Activated CD4-positive, alpha-beta T cell treated with anti-CD3 and anti-CD28 coated beads for 36 hours (primary cell): Measurements from ENCODE around the gene NKD1. TPM values are rescaled to one million over a fixed set of nuclear protein-coding genes. Genes with fewer than 3 reads are reported as not detected.

Source experiments
- ATAC-seq: fragments of 200-7000 bp; cut with Tn5 transposase; one replicate; pipeline ENCODE4 v1.10.0; 2021; ENCODE audit warnings: mild to moderate bottlenecking, moderate library complexity
- CTCF ChIA-PET: fragments of 350-600 bp; sonication (Branson Sonifier 250); formaldehyde crosslinking; loops from one replicate; lab custom pipeline; 2021; ENCODE audit warnings: antibody characterized with exemption; lab: Charles Lee
- POLR2A ChIA-PET: fragments of 350-600 bp; sonication (Branson Sonifier 250); formaldehyde crosslinking; loops from one replicate; lab custom pipeline; 2021; ENCODE audit warnings: antibody characterized with exemption, inconsistent platforms; lab: Charles Lee
- DNase-seq: peaks from one replicate; pipeline ENCODE4 v3.0.0-alpha.2; 2020
- H3K27ac Mint-ChIP-seq: one replicate; pipeline ENCODE4 v1.8.0; 2021; ENCODE audit warnings: mixed read lengths
- H3K27me3 Mint-ChIP-seq: one replicate; pipeline ENCODE4 v1.8.0; 2021; ENCODE audit warnings: mixed read lengths
- H3K36me3 Mint-ChIP-seq: one replicate; pipeline ENCODE4 v1.8.0; 2021; ENCODE audit warnings: low read depth, mixed read lengths
- H3K4me1 Mint-ChIP-seq: one replicate; pipeline ENCODE4 v1.8.0; 2021; ENCODE audit warnings: mixed read lengths
- H3K4me3 Mint-ChIP-seq: one replicate; pipeline ENCODE4 v1.8.0; 2021; ENCODE audit warnings: mild to moderate bottlenecking, moderate library complexity, mixed read lengths
- H3K9me3 Mint-ChIP-seq: one replicate; pipeline ENCODE4 v1.8.0; 2021; ENCODE audit warnings: low read depth, mixed read lengths
- intact Hi-C, 2 experiments: fragments of 100-400 bp; cut with DNase I in 1 of 2; cut with micrococcal nuclease in 1 of 2; formaldehyde crosslinking; loops; one replicate each; pipeline versions ENCODE4 v1.14.2 to v1.15.1; 2022 to 2024; cut with DNase I, micrococcal nuclease
- total RNA-seq, 2 experiments: library from RNA; stranded (reverse); gene quantifications; one replicate each; pipeline ENCODE4 v1.2.3, GENCODE V29; 2021

The NKD1 gene
- total RNA-seq, 2 experiments from 2014 or later: 1.8 to 3.1 TPM

DNA sequence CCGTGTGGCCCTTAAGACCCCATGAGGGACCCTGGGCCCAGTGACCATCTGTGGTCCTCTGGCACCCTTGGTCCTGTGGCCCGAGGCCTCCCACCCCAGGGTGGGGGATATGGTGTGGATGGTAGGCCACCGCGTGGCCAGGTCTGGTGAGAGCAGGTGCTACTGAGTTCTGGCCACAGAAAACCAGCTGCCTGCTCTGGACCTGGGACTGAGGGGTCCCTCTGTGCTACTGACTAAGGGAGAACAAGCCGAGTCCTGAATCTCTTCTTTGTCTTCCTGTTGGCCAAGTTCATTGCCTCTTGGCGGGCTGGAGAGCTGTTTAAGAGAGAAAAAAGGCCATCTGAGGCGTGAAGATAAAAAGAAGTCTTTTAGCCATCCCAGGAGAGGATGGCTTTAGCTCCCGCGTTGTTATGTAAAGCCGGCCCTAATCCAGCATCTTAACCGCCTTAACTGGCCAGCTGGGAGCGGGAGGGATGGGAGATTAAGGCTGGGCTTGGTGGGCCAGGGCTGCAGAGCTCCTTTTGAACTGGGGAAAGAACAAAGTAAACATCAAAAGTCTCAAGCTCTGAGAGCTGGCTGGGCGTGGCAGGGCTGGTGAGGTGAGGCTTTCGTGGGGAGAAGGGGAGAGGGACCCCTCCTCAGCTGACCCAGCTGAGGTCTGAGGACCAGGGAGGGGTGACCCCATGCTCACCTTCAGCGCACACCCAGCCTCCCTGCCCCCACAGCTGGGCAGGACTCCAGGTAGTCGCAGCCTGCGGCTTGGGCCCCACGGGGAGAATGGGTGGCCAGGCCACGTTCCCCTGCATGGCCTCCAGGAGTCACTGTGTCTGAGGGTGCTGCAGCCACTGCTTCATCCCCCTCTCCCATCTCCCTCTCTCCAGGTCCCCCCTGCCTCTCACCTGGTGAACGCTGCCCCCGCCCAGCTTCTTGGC, 62.4 kb downstream of the NKD1 start:
- no peak overlapping the region for H3K4me3 Mint-ChIP-seq
- intact Hi-C loops: no loop called here
- no peak for DNase-seq
- H3K4me1 Mint-ChIP-seq: peaks cover 4% of the 10 kb centered on the region
- no peaks in the 10 kb centered on the region for H3K36me3 Mint-ChIP-seq
- no peak for ATAC-seq
- CTCF ChIA-PET: interaction anchor here (0.6 to 1.6 kb wide), 10 partner anchors 12 to 250 kb away, joined by 3 to 6 read pairs (median 3); no protein-coding TSS in a partner anchor
- POLR2A ChIA-PET: no interaction called here
- no peaks in the 10 kb centered on the region for H3K27me3 Mint-ChIP-seq
- no peak overlapping the region for H3K27ac Mint-ChIP-seq
- H3K9me3 Mint-ChIP-seq: no peaks in the 10 kb centered on the region

DNA sequence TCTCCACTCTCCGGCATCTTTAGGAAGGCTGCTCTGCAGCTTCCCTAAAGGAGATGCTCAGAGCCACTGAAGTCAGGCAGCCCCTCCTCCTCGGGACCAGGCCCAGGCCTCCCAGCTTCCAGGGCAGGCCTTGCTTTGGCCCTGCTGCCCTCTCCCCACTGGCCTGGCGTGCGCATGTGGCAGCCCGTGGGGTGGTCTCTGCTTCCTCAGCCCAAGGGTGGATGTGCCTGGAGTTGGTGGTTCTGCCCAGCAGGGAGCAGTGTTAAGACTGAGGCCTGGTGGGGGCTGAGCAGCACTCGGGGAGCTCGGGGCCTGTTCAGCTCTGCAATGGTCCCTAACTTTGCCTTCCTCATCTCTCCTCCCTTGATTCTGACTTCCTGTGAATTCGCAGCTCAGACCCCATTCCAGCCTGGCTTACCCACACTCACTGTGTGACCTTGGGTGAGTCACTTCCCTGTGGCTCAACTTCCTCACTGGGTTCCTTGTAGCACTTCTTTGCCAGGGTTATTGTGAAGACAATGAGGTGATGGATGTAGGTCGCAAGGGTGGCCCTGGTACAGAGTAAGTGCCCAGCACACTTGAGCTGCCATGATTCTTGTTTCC, 63.2 kb downstream of the NKD1 start:
- H3K27ac Mint-ChIP-seq: no peak overlapping the region
- H3K4me3 Mint-ChIP-seq: no peak overlapping the region
- H3K9me3 Mint-ChIP-seq: no peaks in the 10 kb centered on the region
- no peaks in the 10 kb centered on the region for H3K36me3 Mint-ChIP-seq
- no peaks in the 10 kb centered on the region for H3K27me3 Mint-ChIP-seq
- no peak for DNase-seq
- ChIA-PET POLR2A (no interaction called here), CTCF (interaction anchor here (0.6 to 1.6 kb wide), 7 partner anchors 11 to 251 kb away, joined by 3 to 5 read pairs (median 3); no protein-coding TSS in a partner anchor)
- H3K4me1 Mint-ChIP-seq: peaks cover 7% of the 10 kb centered on the region
- intact Hi-C loops: no loop called here
- no peak for ATAC-seq

DNA sequence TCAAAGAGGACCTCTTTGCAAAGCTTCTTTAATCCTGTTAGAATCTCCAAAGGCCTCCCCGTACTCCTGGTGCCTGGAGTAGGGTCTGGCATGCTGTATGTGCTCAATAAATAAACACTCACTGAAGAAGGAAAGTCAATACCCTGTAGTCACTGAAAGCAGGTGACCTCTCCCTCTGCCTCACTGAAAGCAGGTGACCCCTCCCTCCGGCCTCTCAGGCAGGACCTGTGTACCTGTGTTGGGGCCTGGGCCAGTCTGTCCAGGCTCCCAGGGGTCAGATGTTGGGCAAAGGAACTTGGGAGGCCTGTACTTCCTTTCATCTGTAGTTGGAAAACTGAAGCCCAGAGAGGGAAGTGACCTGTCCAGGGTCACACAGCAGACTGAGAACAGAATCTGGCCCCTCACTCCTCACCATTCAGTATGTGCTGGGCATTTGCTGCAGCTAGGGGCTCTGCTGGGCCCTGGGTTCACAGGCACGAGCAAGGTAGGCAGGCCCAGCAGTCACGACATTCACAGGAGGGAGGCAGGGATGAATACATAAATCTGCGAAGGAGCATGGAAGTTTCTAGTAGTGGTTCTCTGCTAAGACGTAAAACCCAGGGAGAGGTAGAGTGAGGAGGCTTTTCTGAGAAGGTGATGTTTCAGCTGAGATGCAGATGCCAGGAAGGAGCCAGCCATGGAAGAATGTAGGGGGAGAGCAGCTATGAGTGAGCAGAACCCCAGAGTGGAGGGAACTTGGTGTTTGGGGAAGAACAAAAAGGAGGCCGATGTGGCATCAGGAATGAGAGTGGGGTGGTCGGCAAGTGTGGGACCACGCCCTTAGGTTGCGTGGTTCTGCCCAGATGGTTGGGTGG, 64.0 kb downstream of the NKD1 start:
- Mint-ChIP-seq H3K4me3 (no peak overlapping the region), H3K36me3 (no peaks in the 10 kb centered on the region), H3K4me1 (peaks cover 15% of the 10 kb centered on the region), H3K9me3 (no peaks in the 10 kb centered on the region), H3K27ac (no peak overlapping the region), H3K27me3 (no peaks in the 10 kb centered on the region)
- DNase-seq (no peak), ATAC-seq (no peak)
- ChIA-PET CTCF (interaction anchor here (0.6 to 0.7 kb wide), 3 partner anchors 21 to 194 kb away, joined by 3 to 5 read pairs (median 3); no protein-coding TSS in a partner anchor), POLR2A (no interaction called here)
- intact Hi-C loops: no loop called here

DNA sequence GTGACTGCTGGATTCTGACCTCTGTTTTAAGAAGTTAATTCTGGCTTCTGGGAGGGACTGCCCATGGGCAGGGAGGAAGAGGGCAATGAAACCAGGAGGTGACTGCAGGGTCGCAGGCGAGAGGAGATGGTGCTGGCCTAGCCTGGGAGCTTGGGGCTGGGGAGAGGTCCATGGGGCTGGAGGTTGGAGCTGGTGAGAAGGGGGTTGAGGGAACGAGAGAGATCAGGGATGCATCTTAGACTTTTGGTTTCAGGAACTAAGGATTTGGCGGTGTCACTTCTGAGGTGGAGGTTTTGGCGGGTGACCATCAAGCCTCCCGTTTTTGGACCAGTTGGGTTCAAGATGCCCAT, 64.6 kb downstream of the NKD1 start:
- Mint-ChIP-seq H3K27me3 (no peaks in the 10 kb centered on the region), H3K9me3 (no peaks in the 10 kb centered on the region), H3K36me3 (no peaks in the 10 kb centered on the region), H3K27ac (no peak overlapping the region), H3K4me1 (peaks cover 21% of the 10 kb centered on the region), H3K4me3 (no peak overlapping the region)
- DNase-seq (no peak), ATAC-seq (no peak)
- intact Hi-C loops: no loop called here
- POLR2A ChIA-PET: no interaction called here
- CTCF ChIA-PET: no interaction called here

DNA sequence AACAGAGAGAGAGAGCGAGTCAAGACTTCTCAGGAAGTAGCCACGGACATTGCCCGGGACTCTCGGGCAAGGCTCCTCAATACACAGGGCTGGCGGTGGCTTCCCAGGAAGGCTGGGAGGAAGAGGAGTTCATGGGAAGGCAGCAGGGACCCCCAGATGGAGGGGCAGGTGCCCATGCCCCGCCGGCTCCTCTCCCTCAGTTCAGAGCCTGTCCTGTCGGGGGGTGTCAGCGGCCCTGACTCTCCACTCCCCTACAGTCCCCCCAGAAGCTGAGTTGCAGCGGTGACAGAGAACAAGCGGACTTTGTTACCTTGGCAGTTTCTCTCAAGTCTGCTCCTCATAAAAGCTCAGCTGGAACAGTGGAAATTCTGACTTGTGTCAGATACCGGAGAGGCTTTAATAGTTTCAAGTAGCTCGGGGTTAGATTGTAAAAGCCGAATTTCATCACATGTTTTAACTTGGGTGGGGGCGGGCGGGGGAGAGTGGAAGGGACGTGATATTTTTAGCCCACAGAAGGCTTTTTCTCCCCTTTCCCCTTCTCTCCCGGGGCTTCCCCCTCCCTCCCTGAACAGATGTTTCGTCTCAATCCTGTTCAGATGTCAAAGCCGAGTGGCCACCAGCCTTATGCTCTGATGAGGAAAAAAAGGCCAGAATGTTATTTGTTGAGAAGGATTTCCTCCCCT, 65.2 kb downstream of the NKD1 start:
- POLR2A ChIA-PET: no interaction called here
- peaks cover 23% of the 10 kb centered on the region for H3K4me1 Mint-ChIP-seq
- no peak for ATAC-seq
- intact Hi-C loops: no loop called here
- no peak overlapping the region for H3K27ac Mint-ChIP-seq
- no peaks in the 10 kb centered on the region for H3K27me3 Mint-ChIP-seq
- H3K36me3 Mint-ChIP-seq: no peaks in the 10 kb centered on the region
- CTCF ChIA-PET: interaction anchor here (0.7 to 3.0 kb wide), 3 partner anchors 51 to 228 kb away, joined by 3 to 11 read pairs (median 8); no protein-coding TSS in a partner anchor
- H3K9me3 Mint-ChIP-seq: no peaks in the 10 kb centered on the region
- no peak overlapping the region for H3K4me3 Mint-ChIP-seq
- no peak for DNase-seq

DNA sequence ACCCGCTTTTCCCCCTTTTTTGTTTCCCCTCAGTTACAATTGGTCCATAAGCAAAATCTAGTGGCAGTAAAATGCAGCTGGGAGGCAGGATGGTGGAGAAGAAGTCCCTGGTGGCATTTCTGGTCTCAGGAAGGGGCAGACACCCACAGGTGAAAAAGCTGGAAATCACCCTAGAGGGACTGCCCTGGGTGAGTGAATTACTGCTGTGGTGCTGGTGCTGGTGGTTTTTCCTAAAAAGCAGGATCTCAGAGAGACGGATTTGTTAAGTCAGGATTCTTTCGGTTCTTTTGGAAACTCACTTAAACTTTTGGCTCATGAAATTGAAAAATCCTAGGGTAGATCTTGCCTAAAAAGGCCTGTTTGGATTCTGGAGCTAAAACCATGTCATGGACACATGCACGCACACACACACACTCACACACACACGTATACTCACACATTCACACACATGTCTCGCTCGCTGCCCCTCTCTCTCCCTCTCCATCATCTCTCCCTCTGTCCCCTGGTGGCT, 65.8 kb downstream of the NKD1 start:
- Mint-ChIP-seq H3K27me3 (no peaks in the 10 kb centered on the region), H3K27ac (peak overlapping the region; percentile 30), H3K4me3 (no peak overlapping the region), H3K36me3 (no peaks in the 10 kb centered on the region), H3K9me3 (no peaks in the 10 kb centered on the region), H3K4me1 (peaks cover 25% of the 10 kb centered on the region)
- ATAC-seq (no peak), DNase-seq (no peak)
- ChIA-PET POLR2A (no interaction called here), CTCF (interaction anchor here (0.5 to 3.0 kb wide), 4 partner anchors 51 to 307 kb away, joined by 3 to 11 read pairs (median 6); no protein-coding TSS in a partner anchor)
- intact Hi-C loops: no loop called here

DNA sequence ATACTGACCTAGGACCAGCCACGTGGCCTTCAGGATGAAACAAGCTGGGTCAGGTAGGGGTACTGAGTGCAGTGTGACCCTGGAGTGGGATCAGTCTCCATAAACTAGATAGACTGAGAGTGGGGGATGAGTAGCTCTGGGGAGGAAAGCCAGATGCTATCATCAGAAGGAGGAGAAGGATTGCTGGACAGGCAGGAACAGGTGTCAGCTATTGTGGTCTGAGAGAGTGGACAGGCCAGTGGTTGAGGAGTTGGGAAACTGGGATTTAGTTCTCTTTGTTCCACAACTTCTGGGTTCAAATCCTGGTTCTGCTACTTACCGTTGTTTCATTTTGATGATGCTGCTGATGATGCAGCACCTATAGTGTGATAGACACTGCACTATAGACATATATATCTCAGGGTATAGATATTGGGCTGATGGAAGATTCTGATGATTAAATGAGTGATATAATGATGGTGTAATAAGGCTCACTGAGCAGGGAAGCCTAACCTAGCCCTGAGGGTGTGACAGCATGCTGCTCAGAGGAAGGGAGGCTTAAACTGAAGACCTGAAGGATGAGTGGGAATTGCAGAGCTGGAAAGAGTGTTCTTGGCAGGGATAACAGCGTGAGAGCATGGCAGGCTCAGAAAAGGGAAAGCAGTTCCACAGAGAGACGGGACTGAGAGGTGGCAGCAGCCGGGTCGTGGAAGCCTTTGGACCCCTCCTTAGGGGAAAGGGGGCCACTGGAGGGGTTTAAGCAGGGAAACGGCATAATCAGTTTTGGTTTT, 66.9 kb downstream of the NKD1 start:
- Mint-ChIP-seq H3K4me1 (peaks cover 25% of the 10 kb centered on the region), H3K27ac (no peak overlapping the region), H3K27me3 (no peaks in the 10 kb centered on the region), H3K9me3 (no peaks in the 10 kb centered on the region), H3K36me3 (no peaks in the 10 kb centered on the region), H3K4me3 (no peak overlapping the region)
- ATAC-seq (no peak), DNase-seq (no peak)
- intact Hi-C loops: no loop called here
- POLR2A ChIA-PET: no interaction called here
- CTCF ChIA-PET: interaction anchor here (0.5 to 3.0 kb wide), 5 partner anchors 12 to 306 kb away, joined by 3 to 11 read pairs (median 4); no protein-coding TSS in a partner anchor

DNA sequence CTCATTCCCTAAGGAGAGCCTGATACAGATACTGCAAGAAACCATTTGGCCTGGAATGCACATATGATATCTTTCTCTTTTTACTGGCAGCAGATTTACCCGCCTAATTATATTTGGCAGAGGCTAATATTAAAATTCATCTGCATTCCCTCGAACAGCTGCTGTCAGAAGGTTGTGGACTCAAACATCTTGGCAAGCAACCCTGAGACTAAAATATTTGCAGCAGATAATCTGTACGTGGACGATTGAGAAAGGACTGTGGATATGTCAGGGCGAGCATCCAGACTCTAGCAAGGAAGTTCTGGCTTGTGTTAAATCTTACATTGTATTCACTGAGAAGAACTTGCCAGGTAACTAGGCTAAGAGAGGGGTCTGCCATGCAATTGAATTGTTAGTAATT, 67.7 kb downstream of the NKD1 start:
- Mint-ChIP-seq H3K4me1 (peaks cover 25% of the 10 kb centered on the region), H3K36me3 (no peaks in the 10 kb centered on the region), H3K9me3 (no peaks in the 10 kb centered on the region), H3K4me3 (no peak overlapping the region), H3K27me3 (no peaks in the 10 kb centered on the region), H3K27ac (no peak overlapping the region)
- CTCF ChIA-PET: interaction anchor here (0.9 to 3.0 kb wide), 4 partner anchors 12 to 49 kb away, joined by 3 to 11 read pairs (median 4); no protein-coding TSS in a partner anchor
- intact Hi-C loops: loop anchor here in 1 of 2 experiments (1.0 kb wide), 1 partner anchor 14 kb away; no protein-coding TSS in a partner anchor
- no peak for DNase-seq
- POLR2A ChIA-PET: interaction anchor here (0.6 kb wide), 1 partner anchor 23 kb away, joined by 4 read pairs; no protein-coding TSS in a partner anchor
- ATAC-seq: no peak

DNA sequence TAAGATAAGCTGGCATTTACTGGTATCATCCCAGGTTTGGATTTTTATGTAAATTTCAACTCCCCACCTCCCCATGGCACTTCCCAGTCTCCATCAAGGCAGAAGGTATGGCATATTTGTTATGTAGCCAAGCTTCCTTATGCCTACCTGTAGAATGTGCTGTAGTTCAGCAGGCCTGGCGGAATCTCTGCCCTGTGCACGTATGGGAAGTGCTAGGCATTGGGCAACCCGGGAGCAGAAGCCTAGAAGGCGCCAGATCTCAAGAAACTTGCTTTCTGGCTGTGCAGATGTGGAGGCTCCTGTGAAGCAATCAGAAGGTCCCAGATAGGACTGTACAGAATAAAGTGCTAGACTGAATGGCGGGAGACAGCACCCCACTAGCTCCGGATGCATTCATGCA, 68.2 kb downstream of the NKD1 start:
- Mint-ChIP-seq H3K36me3 (no peaks in the 10 kb centered on the region), H3K9me3 (no peaks in the 10 kb centered on the region), H3K27ac (no peak overlapping the region), H3K4me1 (peaks cover 25% of the 10 kb centered on the region), H3K4me3 (no peak overlapping the region), H3K27me3 (no peaks in the 10 kb centered on the region)
- ATAC-seq: no peak
- DNase-seq: no peak
- CTCF ChIA-PET: interaction anchor here (0.9 to 1.3 kb wide), 4 partner anchors 9 to 26 kb away, joined by 3 to 4 read pairs (median 3); no protein-coding TSS in a partner anchor
- POLR2A ChIA-PET: interaction anchor here (0.6 kb wide), 1 partner anchor 23 kb away, joined by 4 read pairs; no protein-coding TSS in a partner anchor
- intact Hi-C loops: loop anchor here in 1 of 2 experiments (1.0 kb wide), 1 partner anchor 14 kb away; no protein-coding TSS in a partner anchor
